Gastroesophageal sphincter (tissue), 3 donors: ENCODE results near the gene GALNT17.

ENCODE experiments used
- CTCF ChIP-seq, 4 experiments: fragments of 200-600 bp in 2 of 4; fragments of 450-650 bp in 2 of 4; sonication (generic) in 1 of 4; IDR thresholded peaks; one replicate each; pipeline ENCODE4 v1.5.1; 2017 to 2019; ENCODE audit warnings: antibody characterized with exemption in 4 of 4, mild to moderate bottlenecking in 2 of 4, moderate library complexity in 2 of 4
- POLR2A ChIP-seq, 2 donors: fragments of 450-650 bp; IDR thresholded peaks; one replicate each; pipeline ENCODE4 v1.6.1; 2017; ENCODE audit warnings: antibody characterized with exemption in 2 of 2, mild to moderate bottlenecking in 2 of 2, moderate library complexity in 1 of 2

- TF ChIP-seq CTCF (IDR thresholded peaks at IDR 0.05) = no peak
- no peak for TF ChIP-seq POLR2A (IDR thresholded peaks at IDR 0.05)
These were observed 355.1 kb downstream of the GALNT17 start for GRCh38 chr7:71486856-71487628.
